HCT116 (cell line): Measurements from ENCODE around the gene WDR59. TPM values are rescaled to one million over a fixed set of nuclear protein-coding genes. Genes with fewer than 3 reads are reported as not detected.

Experiments used
- ATAC-seq: fragments of 200-7000 bp; cut with Tn5 transposase; 2 replicates; pipeline ENCODE4 v1.9.1; 2020; ENCODE audit warnings: mild to moderate bottlenecking, moderate library complexity
- BruUV-seq: library from RNA; stranded (reverse); fragments of 400-500 nt; replicated peaks from 2 replicates; lab custom pipeline; 2021; lab: Mats Ljungman, UMichigan
- CTCF ChIA-PET: fragments of 300-600 bp; sonication (Branson Sonifier 250); formaldehyde crosslinking; loops from one replicate; lab custom pipeline; 2021; ENCODE audit warnings: antibody characterized with exemption; lab: Charles Lee
- POLR2A ChIA-PET: fragments of 300-600, 350-600 bp; sonication (Branson Sonifier 250); formaldehyde crosslinking; loops from one replicate; lab custom pipeline; 2021; ENCODE audit warnings: antibody characterized with exemption; lab: Charles Lee
- RAD21 ChIA-PET, 2 experiments: fragments of 300-600 bp; sonication (Branson Sonifier 250); formaldehyde crosslinking; loops; one replicate each; lab custom pipeline; 2023; ENCODE audit warnings: low total read pairs in 2 of 2; ENCODE audit not compliant: uncharacterized antibody in 2 of 2, unreplicated experiment in 2 of 2, low non-redundant PET in 1 of 2; lab: Charles Lee
- DNase-seq: peaks from one replicate; pipeline ENCODE4 v3.0.0-alpha.2; 2010; ENCODE audit warnings: low read depth, low spot score
- H2AFZ ChIP-seq: fragments of 200-600 bp; shearing (Covaris generic), sonication (generic); 2 replicates; pipeline ENCODE4 v1.6.1; 2017; ENCODE audit warnings: low read depth, mixed run types, mixed read lengths, antibody characterized with exemption, low read length; ENCODE audit not compliant: poor library complexity, severe bottlenecking
- H3K27ac ChIP-seq: 2 replicates; pipeline ENCODE4 v1.5.1; 2012; ENCODE audit warnings: low read depth, low read length
- H3K27me3 ChIP-seq: fragments of 200-600 bp; sonication (generic); 2 replicates; pipeline ENCODE4 v1.6.1; 2016; ENCODE audit warnings: mixed run types, low read length, mixed read lengths; ENCODE audit not compliant: insufficient read depth
- H3K36me3 ChIP-seq, 2 experiments: fragments of 200-500 bp in 1 of 2; fragments of 200-600 bp in 1 of 2; sonication (Bioruptor generic) in 1 of 2; sonication (generic) in 1 of 2; 2 replicates each; pipeline versions ENCODE4 v1.5.1 to v1.6.1; 2014 to 2016; ENCODE audit warnings: low read length in 2 of 2, inconsistent platforms in 1 of 2, mixed read lengths in 1 of 2, mixed run types in 1 of 2; ENCODE audit not compliant: insufficient read depth in 2 of 2, control insufficient read depth in 1 of 2
- H3K4me1 ChIP-seq, 2 experiments: fragments of 200-600 bp in 1 of 2; sonication (generic) in 1 of 2; 2 replicates each; pipeline versions ENCODE4 v1.5.1 to v1.6.1; 2012 to 2017; ENCODE audit warnings: low read length in 2 of 2, inconsistent platforms in 1 of 2, mild to moderate bottlenecking in 1 of 2, mixed read lengths in 1 of 2, mixed run types in 1 of 2, moderate library complexity in 1 of 2; ENCODE audit not compliant: insufficient read depth in 2 of 2, control insufficient read depth in 1 of 2
- H3K4me2 ChIP-seq: fragments of 200-600 bp; sonication (generic); 2 replicates; pipeline ENCODE4 v1.6.1; 2017; ENCODE audit warnings: mixed run types, low read length, mixed read lengths
- H3K4me3 ChIP-seq, 2 experiments: fragments of 200-600 bp in 1 of 2; sonication (generic) in 1 of 2; replicated peaks in 1 of 2; 2 replicates each; pipeline ENCODE4 v1.5.1; 2011 to 2016; ENCODE audit warnings: low read length in 2 of 2, control low read depth in 1 of 2, low read depth in 1 of 2, mild to moderate bottlenecking in 1 of 2, mixed read lengths in 1 of 2, mixed run types in 1 of 2
- H3K79me2 ChIP-seq: fragments of 200-600 bp; sonication (generic); 2 replicates; pipeline ENCODE4 v1.6.1; 2017; ENCODE audit warnings: mild to moderate bottlenecking, mixed run types, low read length, moderate library complexity, mixed read lengths; ENCODE audit not compliant: insufficient read depth
- H3K9ac ChIP-seq: fragments of 200-600 bp; sonication (generic); 2 replicates; pipeline ENCODE4 v1.6.1; 2016; ENCODE audit warnings: low read length, mixed read lengths
- H3K9me2 ChIP-seq: fragments of 200-600 bp; sonication (generic), shearing (Covaris generic); 2 replicates; pipeline ENCODE4 v1.6.1; 2017; ENCODE audit warnings: mixed run types, mild to moderate bottlenecking, moderate library complexity; ENCODE audit not compliant: insufficient read depth
- H3K9me3 ChIP-seq, 2 experiments: fragments of 200-500 bp in 1 of 2; fragments of 200-600 bp in 1 of 2; sonication (Bioruptor generic) in 1 of 2; sonication (generic) in 1 of 2; 2 replicates each; pipeline ENCODE4 v1.6.1; 2014 to 2017; ENCODE audit warnings: low read length in 2 of 2, mixed read lengths in 2 of 2, inconsistent platforms in 1 of 2, low read depth in 1 of 2, mild to moderate bottlenecking in 1 of 2, mixed run types in 1 of 2, moderate library complexity in 1 of 2; ENCODE audit not compliant: control insufficient read depth in 1 of 2, insufficient read depth in 1 of 2
- H4K20me1 ChIP-seq: fragments of 200-600 bp; sonication (generic), shearing (Covaris generic); 2 replicates; pipeline ENCODE4 v1.6.1; 2017; ENCODE audit warnings: mixed run types, mild to moderate bottlenecking, moderate library complexity; ENCODE audit not compliant: insufficient read depth
- ATF3 ChIP-seq: IDR thresholded peaks from 2 replicates; pipeline ENCODE4 v1.6.1; 2012
- CBX3 ChIP-seq: IDR thresholded peaks from 2 replicates; pipeline ENCODE4 v1.6.1; 2012; ENCODE audit warnings: low read depth
- CEBPB ChIP-seq: IDR thresholded peaks from 2 replicates; pipeline ENCODE4 v1.6.1; 2012; ENCODE audit warnings: low read depth
- CTCF ChIP-seq, 3 experiments: fragments of 200-600 bp in 1 of 3; sonication (generic) in 1 of 3; IDR thresholded peaks in 2 of 3; conservative IDR thresholded peaks in 1 of 3; 2 replicates each; pipeline ENCODE4 v1.5.1; 2012 to 2017; ENCODE audit warnings: low read depth in 2 of 3, low read length in 2 of 3, antibody characterized with exemption in 1 of 3, borderline replicate concordance in 1 of 3, control low read depth in 1 of 3, mild to moderate bottlenecking in 1 of 3, mixed read lengths in 1 of 3, mixed run types in 1 of 3, moderate library complexity in 1 of 3; ENCODE audit not compliant: insufficient read depth in 1 of 3
- EGR1 ChIP-seq: IDR thresholded peaks from 2 replicates; pipeline ENCODE4 v1.6.1; 2012; ENCODE audit warnings: low read depth
- EZH2 ChIP-seq: fragments of 200-600 bp; sonication (generic); IDR thresholded peaks from 2 replicates; pipeline ENCODE4 v1.6.1; 2017; ENCODE audit warnings: antibody characterized with exemption, mixed run types
- EZH2phosphoT487 ChIP-seq: fragments of 200-600 bp; IDR thresholded peaks from 2 replicates; pipeline ENCODE4 v1.6.1; 2018; ENCODE audit warnings: antibody characterized with exemption, borderline replicate concordance
- FOSL1 ChIP-seq: IDR thresholded peaks from 2 replicates; pipeline ENCODE4 v1.6.1; 2012; ENCODE audit warnings: low read depth
- JUND ChIP-seq: IDR thresholded peaks from 2 replicates; pipeline ENCODE4 v1.6.1; 2012
- RAD21 ChIP-seq: IDR thresholded peaks from 2 replicates; pipeline ENCODE4 v1.6.1; 2012; ENCODE audit warnings: low read depth, mild to moderate bottlenecking
- SIN3A ChIP-seq: IDR thresholded peaks from 2 replicates; pipeline ENCODE4 v1.6.1; 2012; ENCODE audit warnings: low read depth
- SP1 ChIP-seq: IDR thresholded peaks from 2 replicates; pipeline ENCODE4 v1.6.1; 2012; ENCODE audit warnings: low read depth
- SRF ChIP-seq: IDR thresholded peaks from 2 replicates; pipeline ENCODE4 v1.6.1; 2012; ENCODE audit warnings: low read depth
- YY1 ChIP-seq: IDR thresholded peaks from 2 replicates; pipeline ENCODE4 v1.6.1; 2011; ENCODE audit warnings: low read length, low read depth, moderate library complexity, mild to moderate bottlenecking; ENCODE audit not compliant: insufficient replicate concordance; ENCODE audit errors: extremely low read depth
- ZBTB33 ChIP-seq: IDR thresholded peaks from 2 replicates; pipeline ENCODE4 v1.6.1; 2011; ENCODE audit warnings: mild to moderate bottlenecking, low read length, moderate library complexity; ENCODE audit not compliant: insufficient replicate concordance; ENCODE audit errors: extremely low read depth
- ZNF274 ChIP-seq: fragments of 200-500 bp; sonication (Bioruptor generic); IDR thresholded peaks from 2 replicates; pipeline ENCODE4 v1.6.1; 2014; ENCODE audit warnings: mild to moderate bottlenecking, low read depth, low read length, inconsistent platforms
- intact Hi-C: fragments of 100-400 bp; cut with micrococcal nuclease; formaldehyde crosslinking; loops from 2 replicates; pipeline ENCODE4 v1.10.0; 2022
- total RNA-seq: library from RNA; stranded (reverse); gene quantifications from one replicate; pipeline ENCODE4 v1.2.1, GENCODE V29; 2021; ENCODE audit not compliant: unreplicated experiment
- TF ChIP-seq, protein P1 (sequence below): IDR thresholded peaks from 2 replicates; pipeline ENCODE4 v1.6.1; 2012

Gene WDR59
- total RNA-seq, 1 experiment from 2014 or later, result 96.9 TPM

DNA sequence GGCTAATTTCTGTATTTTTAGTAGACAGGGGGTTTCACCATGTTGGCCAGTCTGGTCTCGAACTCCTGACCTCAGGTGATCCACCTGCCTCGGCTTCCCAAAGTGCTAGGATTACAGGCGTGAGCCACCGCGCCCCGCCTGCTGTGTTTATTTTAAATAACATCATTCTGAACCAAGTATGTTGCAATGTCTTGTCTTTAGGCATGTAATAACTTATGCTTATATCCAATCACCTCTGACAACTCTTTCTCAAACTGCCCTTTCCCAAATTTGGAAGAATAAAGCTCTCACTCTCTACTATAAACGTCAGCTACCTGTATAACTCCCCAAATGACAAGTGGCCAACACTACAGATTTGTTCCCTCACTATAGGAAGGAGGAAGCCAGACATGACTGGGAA lies 107.2 kb downstream of the WDR59 start:
- intact Hi-C loops, result no loop called here
- Histone ChIP-seq H3K27me3 (no peaks in the 10 kb centered on the region), H3K4me2 (no peak overlapping the region), H3K9me3 (no peaks in the 10 kb centered on the region), H3K36me3 (peaks cover 8 to 9% of the 10 kb centered on the region in 2 experiments; a peak in 3 of 4 replicates), H3K4me1 (peaks cover 0 to 7% of the 10 kb centered on the region in 2 experiments; a peak in 1 of 4 replicates), H3K9me2 (no peaks in the 10 kb centered on the region), H3K9ac (no peak overlapping the region), H3K79me2 (no peaks in the 10 kb centered on the region), H3K4me3 (no peak overlapping the region), H3K27ac (no peak overlapping the region), H2AFZ (no peak overlapping the region), H4K20me1 (no peaks in the 10 kb centered on the region)
- BruUV-seq, result no TSS peak
- ChIA-PET POLR2A (no interaction called here), RAD21 (no interaction called here), CTCF (interaction anchor here (0.9 to 1.5 kb wide), 2 partner anchors 15 kb away, joined by 3 to 4 read pairs; no protein-coding TSS in a partner anchor)
- no peak for DNase-seq
- TF ChIP-seq JUND (no peak), RAD21 (no peak), EZH2phosphoT487 (no peak), YY1 (no peak), SRF (no peak), FOSL1 (no peak), EZH2 (no peak), ZNF274 (no peak), CEBPB (no peak), CTCF (IDR thresholded peaks at IDR 0.05 in 2 of 3, conservative IDR thresholded peaks at IDR 0.05 in 1 of 3; ENCODE audit: borderline replicate concordance in 1 of 3, insufficient read depth in 1 of 3, low read depth in 2 of 3, low read length in 2 of 3) (no peak), CBX3 (no peak), SIN3A (no peak), ATF3 (no peak), SP1 (no peak), EGR1 (no peak), ZBTB33 (no peak)
- TF ChIP-seq, protein P1, sequence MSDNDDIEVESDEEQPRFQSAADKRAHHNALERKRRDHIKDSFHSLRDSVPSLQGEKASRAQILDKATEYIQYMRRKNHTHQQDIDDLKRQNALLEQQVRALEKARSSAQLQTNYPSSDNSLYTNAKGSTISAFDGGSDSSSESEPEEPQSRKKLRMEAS, result no peak
- ATAC-seq, result no peak
